GM19193 (cell line): ENCODE measurements around the gene SGMS1.

Experiments used
- POLR2A ChIP-seq: IDR thresholded peaks from 4 replicates; pipeline ENCODE4 v1.6.1; 2011; ENCODE audit not compliant: insufficient read depth, insufficient read length; ENCODE audit errors: extremely low read depth

The SGMS1 gene

DNA sequence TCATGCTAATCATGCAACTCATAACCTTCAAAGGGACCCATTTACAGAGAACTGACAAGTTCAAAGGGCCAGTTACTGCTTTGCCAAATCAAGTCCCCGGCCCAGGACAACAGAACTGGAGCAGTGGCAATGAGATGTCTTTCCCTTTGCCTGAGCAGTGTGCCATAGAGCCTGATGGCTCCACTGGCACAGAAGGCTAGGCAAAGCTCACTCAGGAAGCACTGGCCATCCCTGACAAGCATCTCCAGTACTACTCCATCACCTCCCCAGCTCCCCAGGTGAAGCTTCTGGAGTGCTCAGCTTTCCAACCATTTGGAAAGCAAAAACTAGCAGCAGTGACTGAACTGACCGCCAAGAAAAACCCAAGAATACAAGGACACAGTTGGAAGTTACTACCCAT is 108.3 kb downstream of the SGMS1 start:
- TF ChIP-seq POLR2A: no peak

DNA sequence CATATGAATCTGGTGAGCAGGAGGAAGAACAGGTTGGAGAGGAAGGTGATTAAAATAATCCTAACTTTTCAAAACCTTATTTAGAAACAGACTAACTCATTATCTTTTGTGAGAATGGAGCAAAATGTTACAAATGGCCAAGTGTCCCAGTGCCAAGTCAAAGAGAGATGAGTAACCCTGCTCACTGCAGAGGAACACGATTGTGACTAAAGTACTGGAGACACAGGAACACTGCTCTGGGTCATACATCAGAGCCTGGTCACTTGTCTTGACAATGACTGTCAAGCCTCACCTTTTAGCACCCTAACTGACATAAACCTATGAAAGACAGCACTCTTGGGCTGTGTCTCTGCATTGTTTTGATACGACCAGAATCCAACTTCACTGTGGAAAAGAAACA is 108.8 kb downstream of the SGMS1 start:
- TF ChIP-seq POLR2A: no peak

DNA sequence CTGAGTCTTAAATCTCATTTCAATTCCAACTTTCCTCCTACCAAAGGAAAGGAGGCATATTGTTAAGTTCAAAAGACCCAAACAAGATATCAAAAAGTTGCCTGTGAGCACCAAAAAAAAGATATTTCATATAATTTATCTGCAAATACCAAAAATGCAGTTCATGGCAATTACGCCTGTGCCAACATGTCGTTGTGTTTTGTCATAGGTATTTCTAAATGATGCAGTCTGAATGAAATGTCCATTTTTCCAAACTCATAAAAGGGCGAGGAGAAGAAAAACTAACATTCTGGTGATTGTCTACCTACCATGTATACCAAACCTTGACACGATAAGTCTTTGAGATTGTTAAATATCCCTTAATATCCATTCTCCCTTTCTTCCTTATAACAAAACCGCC is 109.8 kb downstream of the SGMS1 start:
- no peak for TF ChIP-seq POLR2A

DNA sequence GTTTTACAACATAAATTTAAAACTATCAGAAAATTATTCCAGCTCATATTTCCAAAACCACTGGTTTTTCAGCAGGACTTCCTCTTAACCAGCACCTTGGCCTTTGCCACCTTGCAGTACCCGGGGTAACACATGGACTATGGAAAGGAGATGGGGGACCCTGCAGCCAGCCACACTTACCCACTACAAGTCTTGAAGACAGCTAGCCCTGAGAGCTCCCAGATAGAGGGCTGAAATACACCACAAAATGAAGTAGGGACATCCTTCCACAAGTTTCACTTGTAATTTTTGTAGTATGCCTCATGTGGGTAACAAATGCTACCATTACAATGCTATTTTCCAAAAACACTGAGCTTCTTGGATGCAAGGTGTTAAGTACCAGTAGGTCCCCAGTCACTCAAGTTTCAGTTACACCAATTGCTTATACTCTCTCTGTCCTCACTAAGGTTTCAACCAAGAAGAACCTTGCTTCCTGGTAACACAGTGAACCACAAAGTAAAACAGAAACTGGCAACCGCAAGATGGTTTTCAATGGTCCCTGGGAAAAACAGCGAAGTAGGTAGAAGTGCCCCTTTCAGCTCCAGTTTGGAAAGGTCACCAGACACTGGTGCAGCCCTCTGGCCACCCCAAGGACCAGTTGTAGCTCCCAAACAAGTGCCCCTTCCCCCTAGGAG is 110.9 kb downstream of the SGMS1 start:
- no peak for TF ChIP-seq POLR2A

DNA sequence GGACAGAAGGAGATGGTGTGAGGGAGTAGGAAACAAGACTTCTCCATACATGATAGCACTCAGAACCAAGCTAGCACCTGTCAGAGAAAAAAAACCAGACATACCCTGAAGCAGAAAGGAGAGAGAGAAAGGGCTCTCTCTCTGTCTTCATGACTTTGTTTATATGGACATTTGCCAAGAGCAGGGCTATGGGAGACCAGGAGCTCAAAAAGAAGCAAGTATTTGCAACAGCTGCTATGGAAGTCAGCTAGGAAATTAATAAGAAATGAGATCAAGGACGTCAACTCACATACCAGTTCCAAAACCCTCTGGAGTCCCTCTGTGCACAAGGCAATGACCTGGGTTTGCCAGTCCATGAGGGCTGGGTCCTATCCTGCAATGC is 111.6 kb downstream of the SGMS1 start:
- no peak for TF ChIP-seq POLR2A

DNA sequence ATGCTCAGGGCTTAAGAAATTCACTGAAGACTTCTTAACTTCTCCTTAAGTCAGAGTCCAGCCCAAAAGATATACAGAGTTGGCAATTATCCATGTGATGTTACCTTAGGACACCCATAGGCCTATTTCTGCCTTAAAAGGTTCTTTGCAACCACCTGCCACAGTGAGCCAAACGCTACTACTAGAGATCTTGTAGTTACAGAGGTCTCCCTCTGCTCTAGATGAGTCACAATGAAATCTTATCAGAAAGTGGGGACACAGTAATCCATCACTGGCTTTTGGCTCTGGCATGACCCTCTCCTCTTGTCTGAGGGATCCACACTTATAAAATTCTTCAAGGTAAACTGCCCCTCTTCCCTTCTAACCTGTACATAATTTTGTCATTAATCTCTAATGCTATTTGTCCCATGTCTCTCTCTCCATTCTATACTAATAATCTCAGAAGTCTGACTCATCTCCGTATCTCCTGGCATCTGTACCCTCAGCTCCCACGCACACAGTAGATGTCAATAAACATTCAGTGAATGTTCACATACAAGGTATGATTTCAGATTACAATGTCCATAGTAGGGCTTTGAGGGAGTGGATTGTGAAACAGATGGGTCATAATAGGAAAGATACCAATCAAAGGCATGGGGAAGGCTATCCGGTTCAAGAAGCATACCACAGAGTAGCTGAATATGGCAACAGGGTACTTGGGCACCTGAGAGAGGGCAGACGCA is 112.1 kb downstream of the SGMS1 start:
- no peak for TF ChIP-seq POLR2A

DNA sequence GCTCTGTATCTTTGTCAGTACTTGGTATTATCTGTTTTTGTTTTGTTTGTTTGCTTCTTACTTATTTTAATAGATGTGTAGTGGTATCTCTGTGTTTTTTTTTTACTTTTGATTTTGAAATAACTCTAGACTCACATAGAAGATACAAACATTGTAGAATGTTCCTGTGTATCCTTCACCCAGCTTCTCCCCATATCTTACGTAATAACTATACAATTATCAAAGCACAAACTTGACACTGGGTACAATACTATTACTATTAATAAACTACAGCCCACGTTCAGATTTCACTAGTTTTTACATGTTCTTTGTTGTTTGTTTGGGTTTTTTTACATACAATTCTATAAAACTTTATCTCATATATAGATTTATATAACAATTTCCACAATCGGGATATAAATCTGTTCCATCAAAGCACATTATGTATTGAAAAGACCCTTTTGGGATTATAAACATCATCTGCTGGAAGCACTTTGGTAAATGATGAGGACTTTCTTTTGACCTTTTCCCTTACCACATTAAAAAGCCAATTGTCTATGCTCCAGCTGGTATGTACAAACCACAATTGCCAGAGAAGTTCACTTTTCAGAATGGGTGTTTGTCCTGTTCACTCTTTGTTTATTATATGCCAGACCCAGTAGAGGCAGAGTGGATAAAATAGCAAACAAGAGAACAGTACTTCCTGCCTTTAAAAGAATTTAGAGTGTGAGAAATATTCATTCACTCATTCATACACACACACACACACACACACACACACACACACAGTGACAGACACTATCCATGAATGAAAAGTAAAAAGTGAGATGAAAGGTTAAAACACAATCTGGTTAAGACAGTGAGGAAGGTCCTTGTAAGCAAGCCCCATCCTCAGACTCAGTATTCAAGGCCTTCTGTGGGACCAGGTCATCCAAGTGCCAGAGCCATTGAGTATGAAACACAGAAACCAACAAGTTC is 113.0 kb downstream of the SGMS1 start:
- no peak for TF ChIP-seq POLR2A

DNA sequence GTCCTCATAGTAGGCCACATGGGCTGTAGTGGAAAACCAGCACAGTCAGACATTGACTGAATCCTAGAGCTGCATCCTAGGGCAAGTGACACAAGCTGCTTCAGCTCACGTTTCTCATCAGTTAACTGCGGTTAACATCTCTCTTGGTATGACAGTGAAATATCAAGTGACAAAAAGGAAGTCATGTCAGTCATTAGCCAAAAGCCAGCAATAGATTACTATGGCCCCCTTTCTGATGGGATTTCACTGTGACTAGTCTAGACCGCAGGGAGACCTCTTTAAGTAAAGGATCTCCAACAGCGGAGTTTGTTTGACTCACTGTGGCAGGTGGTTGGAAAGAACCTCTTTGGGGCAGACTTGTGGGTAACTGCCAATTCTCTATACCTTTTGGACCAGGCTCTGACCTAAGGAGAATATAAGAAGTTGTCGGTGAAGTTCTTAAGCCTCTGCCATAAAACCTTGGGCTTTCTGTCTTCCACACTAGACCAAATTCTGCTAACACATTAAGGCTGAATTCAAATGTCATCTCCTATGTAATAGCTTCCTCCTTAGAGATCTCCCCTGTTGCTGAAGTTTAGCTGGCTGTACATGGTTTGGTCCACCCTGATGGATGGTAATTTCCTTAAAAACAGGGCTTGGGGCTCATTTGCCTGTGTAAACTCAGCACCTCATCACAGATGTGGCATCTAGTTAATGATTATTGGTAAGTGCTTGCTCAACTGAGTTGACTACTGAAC is 115.3 kb downstream of the SGMS1 start:
- no peak for TF ChIP-seq POLR2A

DNA sequence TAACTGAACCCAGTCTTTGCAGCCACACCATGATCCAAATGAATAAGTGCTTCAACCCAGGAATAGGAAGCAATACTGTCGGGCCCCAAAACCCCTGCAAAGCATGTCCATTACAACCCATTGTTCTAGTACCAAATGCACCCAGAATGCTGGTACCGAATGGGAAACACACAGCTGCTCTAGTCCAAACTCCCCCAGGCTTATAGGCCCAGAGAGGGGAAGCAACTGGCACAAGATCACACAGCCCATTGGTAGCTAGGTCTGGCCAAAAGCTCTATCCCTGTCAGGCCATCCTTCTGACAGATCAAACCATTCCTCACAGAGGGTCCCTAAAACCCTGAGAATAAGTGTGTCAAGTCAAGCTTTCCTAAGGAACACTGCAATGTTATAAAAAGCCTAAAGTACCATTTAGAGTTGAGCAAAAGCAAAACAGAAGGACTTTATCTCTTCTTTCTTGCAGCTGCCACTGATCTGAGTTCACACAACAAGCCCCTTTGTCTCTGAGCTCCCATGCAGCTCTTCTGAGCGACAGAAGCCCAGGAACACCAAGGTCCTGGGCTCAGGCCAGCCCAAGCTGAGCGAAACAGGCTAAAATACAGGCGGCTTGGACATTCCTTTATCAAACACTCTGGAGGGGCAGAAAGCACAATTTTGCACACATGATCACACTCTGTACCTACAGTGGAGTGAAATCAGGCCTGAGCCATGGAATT is 116.7 kb downstream of the SGMS1 start:
- no peak for TF ChIP-seq POLR2A

DNA sequence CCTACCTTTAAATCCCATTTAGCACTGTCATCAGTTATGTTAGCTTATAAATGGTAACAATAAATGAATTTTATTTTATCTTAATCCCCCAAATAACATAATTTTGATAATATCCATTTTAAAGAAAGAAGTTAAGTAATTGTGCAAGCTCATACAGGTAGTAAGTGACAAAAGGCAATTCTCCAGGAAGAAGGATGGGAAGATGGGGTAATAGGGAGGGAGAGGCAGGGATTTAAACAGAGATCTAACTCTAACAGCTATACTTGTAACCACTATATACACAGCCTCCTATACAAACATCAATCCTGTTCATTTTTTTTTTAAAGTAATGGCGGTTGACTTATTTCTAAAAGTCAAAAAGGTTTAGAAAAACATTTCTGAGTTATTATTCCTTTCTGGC is 119.4 kb downstream of the SGMS1 start:
- no peak for TF ChIP-seq POLR2A

DNA sequence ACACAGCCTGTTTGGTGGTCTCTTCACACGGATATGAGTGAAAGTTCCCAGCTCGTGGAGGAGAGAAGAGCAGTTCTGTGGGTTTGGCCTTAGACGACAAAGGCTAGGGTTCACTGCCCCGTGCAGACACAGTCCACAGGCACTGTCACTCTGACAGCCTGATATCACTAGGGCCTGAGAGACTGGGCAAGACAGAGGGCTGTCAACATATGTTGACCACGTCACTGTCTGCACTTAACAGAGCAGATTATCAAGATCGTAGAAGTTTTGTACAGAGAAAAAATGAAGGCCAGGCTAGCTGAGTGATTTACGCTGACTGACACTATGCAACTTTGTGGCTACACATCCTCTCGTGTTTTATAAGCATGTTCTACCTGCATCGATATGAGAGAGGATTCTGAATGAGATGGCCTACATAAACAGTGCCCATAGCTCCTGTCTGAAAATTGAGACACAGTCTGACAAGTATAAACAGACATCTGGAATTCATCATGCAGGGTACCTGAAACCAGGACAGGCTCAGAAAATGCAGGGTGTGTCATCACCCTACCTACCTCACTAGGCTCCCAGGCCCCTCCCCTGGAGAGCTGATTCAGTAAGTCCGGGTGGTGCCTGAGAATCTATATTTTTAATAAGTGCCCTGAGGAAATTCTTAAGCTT is 120.0 kb downstream of the SGMS1 start:
- no peak for TF ChIP-seq POLR2A

DNA sequence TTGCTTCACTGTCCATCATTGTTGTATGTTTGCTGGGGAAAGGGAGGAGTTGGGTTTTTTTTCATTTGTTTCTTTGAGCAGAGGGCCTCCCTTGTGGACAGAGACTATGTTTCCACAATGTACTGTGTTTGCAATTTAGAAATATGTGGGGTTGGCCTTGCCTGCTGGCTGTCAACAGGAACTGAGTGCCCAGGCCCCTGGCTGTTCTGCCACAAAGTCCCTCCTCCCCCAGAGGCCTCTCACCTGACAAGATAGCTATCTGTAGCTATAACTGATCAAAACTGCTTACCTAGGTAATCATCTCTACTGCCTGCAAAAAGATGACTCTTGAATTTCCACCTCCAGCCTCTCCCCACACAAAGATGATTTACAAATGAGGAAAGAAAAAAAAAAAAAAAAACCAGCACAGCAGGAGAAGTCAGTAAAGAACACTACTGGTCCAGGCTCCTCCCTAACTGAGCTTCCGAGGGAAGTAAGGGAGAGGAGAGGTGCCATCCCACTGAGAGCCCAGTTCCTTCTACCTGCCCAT is 121.8 kb downstream of the SGMS1 start:
- no peak for TF ChIP-seq POLR2A

DNA sequence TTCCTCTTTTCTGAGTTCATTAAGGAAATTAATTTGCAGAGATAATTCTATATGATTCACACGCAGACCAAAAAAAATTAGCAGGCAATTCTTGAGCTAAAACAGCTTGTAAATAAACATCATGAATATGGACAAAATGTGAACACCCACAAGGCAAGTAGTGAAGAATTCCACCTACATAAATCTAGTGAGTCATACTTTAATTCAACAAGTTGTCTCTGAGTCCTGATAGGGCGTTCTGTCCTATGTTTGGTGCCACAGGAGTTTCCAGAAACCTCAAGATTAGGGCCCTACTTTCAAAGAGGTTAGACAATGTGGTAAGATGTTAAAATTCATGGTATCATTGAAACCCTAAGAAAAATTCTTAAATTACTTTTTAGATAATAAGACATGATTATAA is 122.3 kb downstream of the SGMS1 start:
- TF ChIP-seq POLR2A: no peak
